Stimulated activated CD4-positive, alpha-beta T cell treated with anti-CD3 and anti-CD28 coated beads, Interleukin-15, amount 100 ng/mL, for 1 hour (primary cell): ENCODE data around the gene TAL2.

Source experiments
- DNase-seq, 2 donors: peaks; one replicate each; pipeline ENCODE4 v3.0.0-alpha.2; 2020; ENCODE audit warnings: low read depth in 1 of 2, low spot score in 1 of 2

Gene TAL2

DNA sequence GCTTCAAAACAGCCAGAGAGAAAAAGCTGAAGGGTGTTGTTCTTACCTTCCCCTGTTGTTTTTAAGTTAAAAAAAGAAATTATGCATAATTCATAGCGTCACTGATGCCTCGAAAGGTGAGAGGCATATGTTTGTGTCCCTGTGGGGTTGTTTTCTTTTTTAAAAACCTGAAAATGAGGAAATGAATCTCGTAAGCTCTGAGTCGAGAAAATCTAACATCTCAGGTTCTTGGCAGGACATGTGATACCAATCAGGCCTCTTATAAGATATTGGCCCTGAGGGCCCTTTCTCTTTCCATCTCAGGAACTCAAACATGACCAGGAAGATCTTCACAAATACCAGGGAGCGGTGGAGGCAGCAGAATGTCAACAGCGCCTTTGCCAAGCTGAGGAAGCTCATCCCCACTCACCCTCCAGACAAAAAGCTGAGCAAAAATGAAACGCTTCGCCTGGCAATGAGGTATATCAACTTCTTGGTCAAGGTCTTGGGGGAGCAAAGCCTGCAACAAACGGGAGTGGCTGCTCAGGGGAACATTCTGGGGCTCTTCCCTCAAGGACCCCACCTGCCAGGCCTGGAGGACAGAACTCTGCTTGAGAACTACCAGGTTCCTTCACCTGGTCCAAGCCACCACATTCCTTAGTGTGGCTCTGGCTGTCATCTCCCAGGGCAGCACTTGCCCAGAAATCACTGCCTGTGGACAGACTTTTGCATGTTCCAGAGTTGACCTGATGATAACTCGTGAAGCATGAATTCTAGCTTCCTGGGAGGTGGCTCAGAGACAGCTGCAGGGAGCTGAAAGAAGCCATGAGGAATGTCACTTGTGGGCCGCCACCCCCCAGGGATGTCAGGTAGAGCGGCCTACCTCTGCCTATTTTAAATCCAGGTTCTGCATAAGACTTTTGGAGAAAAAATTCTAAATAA, at the start of gene TAL2:
TAL2 (plus strand) TSS at position 274 of the 921 bp plus-strand sequence; CDS start at position 314, 40 bp downstream.
- no peak for DNase-seq

DNA sequence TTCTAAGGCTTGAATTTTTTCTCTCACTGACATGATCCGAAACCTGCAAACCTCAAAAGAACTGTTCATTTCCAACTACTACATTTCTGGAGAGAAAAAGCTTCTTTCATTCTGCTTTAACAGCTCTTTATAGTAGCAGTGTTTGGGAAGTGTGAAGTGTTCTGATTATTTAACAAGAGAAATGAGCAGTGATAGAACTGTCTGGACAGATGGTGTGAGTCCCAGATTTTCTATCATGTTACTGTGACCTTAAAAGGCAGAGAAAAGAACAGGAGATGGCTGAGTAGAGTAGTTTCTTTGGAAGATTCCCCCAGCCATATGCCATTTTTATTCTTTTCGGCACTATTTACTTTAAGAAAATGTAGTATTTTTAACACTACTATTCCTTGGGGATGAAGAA, 41.3 kb upstream of the TAL2 start:
- no peak for DNase-seq

DNA sequence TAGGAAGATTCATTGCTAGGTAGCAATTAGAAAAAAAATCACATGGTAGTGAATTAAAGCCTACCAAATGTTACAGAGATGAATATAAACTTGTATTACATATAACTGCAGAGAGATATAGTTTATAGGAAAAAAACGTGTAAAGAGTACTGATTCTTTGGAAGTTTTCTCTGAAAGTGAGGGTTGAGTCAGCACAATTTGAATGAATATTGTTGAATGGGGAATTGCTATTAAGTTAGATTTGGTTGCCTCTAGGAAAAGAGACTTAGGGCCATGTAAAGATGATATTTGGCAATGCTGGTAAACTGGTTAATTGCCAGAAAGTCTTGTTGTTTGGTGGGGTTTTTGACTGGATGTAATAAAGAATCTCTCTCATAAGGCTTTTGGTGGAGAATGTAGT, 37.2 kb upstream of the TAL2 start:
- no peak for DNase-seq

DNA sequence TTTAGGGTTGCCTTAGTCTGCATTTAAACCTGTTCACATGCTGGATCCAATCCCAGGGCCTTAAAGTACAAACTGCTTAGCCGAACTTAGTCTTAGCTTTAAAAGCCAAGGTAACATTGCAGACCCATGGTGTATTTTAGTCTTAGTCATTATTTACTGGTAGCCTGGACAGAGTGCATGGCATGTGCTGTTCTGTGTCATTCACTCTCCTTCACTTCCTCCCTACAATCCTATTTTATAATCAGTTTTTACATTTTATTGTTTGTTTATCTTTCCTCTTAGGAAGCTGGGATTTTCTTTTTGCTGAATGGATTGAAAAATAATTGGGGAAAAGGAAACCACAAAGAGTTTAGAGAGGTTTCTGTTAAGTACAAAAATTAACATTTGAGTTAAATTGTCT, 29.4 kb upstream of the TAL2 start:
- no peak for DNase-seq

DNA sequence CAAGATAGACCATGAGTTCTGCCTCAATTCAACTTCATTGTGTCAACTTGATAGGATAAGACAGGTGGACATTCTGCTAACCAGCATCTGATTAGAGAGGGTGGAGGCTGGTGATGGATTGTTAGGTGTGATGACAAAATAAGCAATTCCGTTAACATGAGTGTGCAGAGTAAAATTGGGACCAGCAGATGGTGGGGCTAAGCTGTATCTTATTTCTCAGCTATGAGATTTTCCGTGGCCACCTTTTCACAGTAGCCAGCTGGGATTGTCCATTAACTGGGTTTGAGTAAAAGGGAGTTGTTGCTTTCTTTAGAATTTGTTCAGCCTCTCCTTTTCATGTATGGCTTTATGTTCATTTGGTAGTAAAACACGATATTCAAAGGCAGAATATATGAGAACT, 28.8 kb upstream of the TAL2 start:
- DNase-seq = no peak

DNA sequence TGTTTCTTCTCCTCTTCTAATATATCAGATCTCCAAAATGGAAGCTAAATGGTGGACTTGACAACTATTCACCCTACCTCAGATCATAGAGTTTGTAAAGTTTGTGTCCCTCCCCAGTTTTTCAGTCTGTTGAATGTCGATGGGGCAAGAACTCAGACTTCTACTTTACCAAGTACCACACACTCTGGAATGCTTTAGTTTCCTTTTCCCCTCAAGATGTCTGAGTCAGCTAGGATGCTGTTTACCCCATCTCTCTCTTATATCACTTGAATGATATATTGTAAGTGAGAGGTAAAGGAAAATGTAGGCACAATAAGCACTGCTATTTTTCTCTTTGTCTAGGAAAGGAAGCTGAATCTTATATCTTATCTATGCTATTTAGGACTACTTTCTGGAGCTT, 25.9 kb upstream of the TAL2 start:
- DNase-seq = no peak

DNA sequence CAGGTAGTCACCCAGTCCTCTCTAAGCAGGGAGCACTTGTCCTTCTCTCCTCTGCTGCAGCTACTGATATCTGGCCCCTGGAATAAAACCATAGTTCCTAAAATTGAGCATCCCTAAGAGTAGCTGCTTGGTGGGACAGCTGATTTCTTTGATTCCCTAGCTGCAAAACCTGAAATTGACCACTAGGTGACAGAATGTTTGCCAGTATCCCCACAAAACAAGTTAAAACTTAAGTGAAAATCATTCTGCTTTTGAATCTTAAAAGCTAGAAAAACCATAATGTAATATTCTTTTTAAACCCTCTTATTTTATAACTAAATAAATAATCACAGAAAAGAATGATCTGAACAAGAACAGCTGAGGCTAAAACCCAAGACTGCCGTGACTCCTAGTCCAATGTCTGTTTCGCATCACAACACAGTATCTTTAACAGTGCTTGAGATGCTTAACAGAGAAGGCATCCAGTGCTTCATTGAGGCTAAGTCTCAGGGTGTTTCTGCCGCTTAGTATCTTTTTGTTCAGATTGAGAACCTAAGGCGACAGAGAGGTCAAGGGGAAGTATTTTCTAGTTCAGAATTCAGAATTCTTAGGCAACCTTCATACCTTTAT, 24.4 kb upstream of the TAL2 start:
- no peak for DNase-seq

DNA sequence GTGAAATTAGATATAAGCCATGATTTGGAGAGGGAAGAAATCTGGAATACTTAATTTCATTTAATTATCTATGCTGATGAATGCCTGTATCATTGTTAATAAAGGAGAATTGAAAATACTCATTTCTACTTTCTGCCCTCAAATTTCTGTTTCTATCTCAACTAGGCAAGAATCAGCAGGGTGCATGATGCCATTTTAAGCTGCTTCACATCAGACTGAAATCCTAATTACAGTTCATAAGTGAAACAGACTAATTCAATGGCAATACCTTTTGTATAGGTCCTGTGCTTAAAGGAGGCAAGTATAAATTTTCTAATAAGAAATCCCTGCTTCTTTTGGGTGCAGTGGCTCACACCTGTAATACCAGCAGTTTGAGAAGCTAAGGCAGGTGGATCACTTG, 22.3 kb upstream of the TAL2 start:
- DNase-seq = no peak

DNA sequence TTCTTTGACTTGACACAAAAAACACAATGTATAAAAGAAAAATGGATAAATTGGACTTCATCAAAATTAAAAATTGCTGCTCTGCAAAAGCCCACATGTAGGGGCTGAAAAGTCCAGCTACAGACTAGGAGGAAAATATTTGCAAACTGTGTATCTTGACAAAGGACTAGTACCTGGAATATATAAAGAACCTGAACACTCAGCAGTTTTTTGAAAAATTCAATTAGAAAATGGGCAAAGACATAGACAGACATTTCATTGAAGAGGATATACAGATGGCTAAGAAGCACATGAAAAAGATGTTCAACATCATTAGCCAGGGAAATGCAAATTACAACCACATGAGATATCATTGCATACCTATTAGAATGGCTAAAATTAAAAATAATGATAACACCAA, 18.5 kb upstream of the TAL2 start:
- DNase-seq = no peak

DNA sequence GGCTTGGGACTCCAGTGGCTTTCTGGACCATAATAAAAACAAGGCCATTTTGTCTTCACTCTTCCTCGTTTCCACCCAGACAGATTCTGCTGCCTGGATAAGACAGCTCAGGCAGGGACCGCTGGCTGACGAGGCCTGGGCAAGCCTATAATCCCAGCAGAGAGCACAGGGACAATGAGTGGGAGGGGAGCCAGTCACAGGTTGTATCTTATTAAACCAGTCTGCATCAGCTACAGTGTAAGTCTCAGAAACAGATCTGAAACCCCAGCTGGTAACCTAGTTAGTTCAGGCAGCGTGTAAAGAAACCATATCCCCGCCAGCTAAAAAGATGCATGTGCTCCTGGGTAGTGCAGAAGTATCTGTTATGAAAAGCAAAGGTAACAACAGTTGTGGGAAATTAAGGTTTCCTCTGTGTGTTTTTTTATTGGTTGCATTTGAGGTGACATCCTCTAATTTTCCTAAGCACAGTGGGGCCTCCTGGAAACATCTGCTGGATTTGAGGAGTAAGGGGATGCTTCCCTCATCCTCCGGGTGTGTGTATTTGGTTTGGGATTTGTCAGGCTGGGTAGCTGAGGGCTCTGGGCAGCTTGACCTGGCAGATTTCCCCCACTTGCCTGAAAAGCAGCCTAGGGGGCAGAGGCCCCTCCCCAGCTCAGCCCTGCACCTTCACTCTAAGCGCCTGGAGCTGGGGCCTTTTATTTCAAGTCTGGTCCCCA, 15.2 kb upstream of the TAL2 start:
- DNase-seq = no peak

DNA sequence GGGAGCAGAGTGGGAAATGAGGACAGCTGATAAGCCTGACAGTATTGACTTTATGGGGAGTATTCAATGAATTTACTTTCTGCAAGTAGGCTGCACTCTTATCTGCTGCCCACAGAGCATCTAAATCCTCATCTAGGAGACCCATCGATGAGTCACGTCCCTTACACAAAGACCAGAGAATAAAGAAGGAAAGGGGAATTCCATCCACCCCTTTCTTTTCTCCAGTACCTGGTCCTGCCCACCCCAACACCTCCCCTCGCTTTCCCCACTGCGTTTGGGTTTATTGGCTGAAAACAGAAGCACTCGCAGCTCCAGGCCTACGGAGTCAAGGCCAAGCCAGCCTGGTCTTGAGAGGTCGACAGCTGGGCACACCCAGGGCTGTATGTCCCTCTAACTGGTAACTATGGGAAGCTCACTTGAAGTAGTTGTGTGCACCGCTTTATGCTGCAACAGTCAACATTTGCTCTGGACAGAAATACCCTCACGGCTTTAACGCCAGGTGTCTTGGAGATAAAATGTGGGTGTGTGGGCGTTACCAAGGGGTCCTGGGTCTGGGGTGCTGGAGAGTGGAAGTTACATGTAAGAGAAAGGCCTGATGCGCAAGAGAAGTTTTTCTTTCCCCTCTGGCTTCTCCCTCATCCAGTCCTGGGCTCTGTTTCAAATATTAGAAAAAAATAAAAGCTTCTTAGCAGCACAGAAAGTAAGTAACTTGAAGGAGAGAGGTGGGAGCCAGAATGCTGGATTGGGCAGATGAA, 14.5 kb upstream of the TAL2 start:
- no peak for DNase-seq

DNA sequence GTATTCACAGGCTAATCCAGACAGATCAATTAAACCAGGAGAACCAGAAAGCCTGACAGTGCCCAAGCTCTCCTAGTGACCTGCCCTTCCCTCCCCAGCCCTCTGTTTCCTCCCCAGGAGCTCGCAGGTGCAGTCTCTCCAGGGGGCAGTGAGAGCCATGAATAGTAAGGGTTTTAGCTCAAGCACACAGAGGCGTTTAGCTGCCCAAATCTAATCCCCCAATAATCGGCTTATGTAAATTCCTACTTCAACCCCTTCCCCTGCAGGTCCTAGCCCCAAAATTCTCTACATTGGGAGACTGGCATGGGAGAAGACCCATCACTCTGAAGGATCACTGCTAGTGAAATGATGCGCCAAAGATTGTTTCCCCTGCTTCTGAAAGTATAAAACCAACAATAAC, 10.5 kb upstream of the TAL2 start:
- no peak for DNase-seq

DNA sequence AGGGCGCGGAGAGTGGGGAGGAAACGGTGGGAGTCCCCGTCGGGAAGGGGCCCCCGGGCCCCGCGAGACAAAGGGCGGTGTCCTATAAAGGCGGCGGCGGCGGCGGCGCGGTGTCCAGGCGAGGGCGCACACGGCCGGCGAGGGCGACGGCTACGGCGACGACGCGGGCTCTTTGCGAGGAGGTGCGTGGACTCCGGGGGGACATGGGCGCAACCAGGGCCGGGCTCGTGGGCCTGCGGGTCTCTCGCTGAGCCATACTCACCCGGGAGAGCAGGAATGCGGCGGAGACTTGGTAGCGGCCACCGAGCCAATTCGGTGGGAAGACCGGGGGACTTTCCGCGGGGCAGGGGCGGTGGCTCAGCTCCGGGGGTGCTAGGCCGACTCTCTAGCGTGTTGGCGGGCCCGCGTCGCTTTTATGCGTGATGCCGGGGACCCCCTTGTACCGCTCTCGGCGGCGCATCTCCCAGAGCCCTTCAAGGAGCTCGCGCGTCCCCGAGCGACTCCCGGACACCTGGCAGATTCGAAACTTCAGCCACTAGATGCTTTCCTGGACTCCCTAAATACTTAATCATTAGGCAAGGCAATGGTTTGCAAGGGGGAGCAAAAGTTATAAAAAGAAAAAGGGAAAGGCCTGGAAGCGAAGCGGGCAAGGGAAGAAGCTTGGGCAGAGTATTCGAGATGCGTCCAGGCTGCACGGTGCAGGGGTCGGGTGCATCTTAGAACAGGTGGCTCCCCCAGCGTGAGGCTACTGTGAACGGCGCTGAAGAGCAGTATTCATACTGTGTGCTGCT, 5.9 kb upstream of the TAL2 start:
- DNase-seq = peak in 1 of 2 donors; percentile 3

DNA sequence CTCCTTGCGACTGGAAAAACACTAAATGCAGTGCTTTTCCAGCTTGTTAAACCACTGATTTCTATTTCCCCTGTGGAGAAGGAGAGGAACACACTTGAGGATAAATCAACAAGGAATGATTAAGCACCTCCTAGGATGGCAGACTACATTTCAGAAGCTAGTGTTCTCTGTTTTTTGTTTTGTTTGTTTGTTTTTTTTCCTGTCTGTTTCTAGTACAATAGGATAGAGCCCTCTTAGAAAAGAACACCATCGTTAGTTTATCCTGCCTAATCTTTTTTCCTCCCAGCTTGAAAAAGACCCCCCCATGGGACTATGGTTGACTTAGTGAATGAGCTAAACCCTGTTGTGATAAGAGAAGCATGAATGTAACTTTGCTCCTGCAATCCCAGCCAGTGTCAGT, 3.9 kb upstream of the TAL2 start:
- no peak for DNase-seq

DNA sequence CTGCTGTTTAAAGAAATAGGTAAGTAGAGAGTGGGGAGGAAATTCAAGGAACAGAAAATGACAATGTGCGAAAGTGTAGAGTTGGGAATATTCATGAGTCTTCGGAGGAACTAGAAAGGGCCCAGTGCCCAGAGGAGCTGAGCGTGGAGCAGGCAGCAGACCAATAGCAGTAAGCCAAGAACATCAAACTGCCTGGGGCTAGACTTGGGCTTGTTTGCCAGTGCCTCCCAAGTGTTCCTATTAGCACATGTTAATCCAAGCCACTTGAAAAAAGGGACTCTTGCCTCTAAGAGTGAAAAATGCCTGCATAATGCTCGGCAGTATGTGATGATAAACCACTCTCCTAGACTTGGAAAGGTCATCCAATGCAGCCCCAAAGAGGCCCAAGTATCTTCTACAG, 1.2 kb upstream of the TAL2 start:
- no peak for DNase-seq

DNA sequence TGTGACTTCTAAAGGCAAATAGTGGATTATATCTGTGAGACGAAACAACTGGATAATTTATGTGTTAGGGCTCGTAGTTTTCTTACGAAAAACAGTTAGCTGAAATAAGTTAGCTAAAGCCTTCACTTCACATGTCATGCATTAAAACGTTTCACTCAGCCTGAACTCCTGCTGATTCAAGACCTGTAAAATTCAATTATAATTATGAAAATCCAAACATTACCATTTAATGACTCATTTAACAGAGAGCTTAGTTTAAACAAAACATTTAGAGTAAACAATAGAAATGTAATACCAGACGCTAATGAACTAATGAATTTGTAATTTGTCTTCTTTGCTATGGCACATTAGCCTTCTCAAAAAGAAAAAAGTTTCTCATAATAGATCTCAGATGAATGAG, 1.7 kb downstream of the TAL2 start:
- no peak for DNase-seq

DNA sequence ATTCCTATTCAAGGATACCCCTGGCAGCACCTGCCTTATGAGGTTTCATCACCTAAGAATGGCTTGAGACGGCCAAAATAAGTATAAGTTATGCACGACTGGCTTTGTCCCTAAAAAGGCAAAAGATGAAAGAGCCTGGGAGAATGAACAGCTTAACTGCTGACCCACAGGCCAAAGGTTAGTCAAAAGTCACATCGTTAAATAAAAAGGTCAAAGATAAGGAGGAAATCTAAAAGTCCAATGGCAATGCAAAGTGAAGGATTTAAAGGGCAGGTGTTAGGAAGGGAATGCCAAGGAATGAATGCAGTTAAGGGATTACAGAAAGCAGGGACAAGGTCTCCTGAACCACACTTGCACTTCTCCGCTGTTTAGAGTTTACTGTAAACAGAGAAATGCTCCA, 5.6 kb downstream of the TAL2 start:
- no peak for DNase-seq

DNA sequence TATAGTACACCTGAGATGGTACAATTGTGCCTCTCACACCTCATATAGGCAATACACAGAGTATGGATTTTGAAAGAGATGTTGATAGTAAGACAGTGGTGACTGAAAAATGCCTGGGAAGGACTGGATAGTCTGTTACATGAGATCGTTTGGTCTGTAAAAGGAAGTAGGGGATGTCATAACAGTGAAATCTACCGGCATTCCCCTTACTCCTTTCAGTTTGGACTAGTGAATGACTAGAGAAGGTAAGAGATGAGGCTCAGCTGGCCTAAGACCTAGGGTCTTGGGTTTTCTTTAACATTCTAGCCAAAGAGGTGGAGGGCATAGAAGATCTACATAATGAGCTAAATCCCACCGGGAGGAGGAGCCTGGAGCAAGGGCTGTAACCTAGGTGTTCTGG, 8.1 kb downstream of the TAL2 start:
- no peak for DNase-seq

DNA sequence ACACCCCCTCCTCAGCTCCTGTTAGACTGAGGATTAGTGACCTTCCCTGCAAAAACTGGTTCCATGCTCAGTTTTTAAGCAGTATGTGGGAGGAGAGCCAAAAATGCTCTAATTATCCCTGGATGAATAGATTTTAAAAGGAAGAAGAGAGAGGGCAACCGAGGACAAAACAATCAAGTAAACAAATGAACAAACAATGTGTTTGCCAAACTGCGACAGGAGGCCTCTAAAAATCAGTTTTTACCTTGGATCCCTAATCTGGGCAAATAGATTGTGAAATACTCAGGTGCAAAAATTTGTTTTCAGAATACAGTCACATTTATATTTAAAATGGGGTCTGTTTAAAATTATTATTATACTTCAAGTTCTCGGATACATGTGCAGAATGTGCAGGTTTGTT, 8.5 kb downstream of the TAL2 start:
- no peak for DNase-seq

DNA sequence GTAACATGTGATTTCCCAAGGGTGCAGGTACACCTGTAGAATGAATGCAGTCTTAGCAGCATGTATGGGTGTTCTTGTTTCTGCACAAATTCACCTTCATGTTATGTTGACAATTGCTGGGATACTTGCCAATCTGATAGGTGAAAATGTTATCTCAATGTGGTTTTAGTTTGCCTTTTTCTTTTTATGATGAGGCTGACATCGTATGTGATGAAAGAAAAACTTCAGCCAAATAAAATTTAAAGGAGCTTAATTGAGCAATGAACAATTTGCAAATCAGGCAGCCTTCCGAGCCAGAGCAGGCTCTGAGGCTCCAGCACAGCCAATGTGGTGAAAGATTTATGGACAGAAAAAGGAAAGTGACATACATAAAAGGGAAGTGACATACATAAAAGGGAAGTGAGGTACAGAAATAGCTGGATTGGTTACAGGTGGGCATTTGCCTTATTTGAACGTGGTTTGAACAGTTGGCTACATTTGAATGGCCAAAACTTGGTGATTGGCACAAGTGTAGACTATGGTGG, 10.5 kb downstream of the TAL2 start:
- DNase-seq = no peak
